HFFc6 (cell line): ENCODE data around the gene EIF1AD. TPM values are rescaled to one million over a fixed set of nuclear protein-coding genes. Genes with fewer than 3 reads are reported as not detected.

Experiments used
- DNase-seq: peaks from one replicate; pipeline ENCODE4 v3.0.0-alpha.2; 2018
- H3K27ac Mint-ChIP-seq: 2 replicates; pipeline ENCODE4 v1.8.0; 2020; ENCODE audit warnings: mild to moderate bottlenecking, mixed read lengths
- H3K27me3 Mint-ChIP-seq: 2 replicates; pipeline ENCODE4 v1.8.0; 2021; ENCODE audit warnings: mild to moderate bottlenecking, moderate library complexity, mixed read lengths; ENCODE audit not compliant: insufficient read depth
- H3K36me3 Mint-ChIP-seq: 2 replicates; pipeline ENCODE4 v1.8.0; 2021; ENCODE audit warnings: low read depth, mixed read lengths
- H3K4me1 Mint-ChIP-seq: 2 replicates; pipeline ENCODE4 v1.8.0; 2020; ENCODE audit warnings: low read depth, mixed read lengths
- H3K4me3 Mint-ChIP-seq: 2 replicates; pipeline ENCODE4 v1.8.0; 2020; ENCODE audit warnings: mild to moderate bottlenecking, moderate library complexity, mixed read lengths
- H3K9me3 Mint-ChIP-seq: 2 replicates; pipeline ENCODE4 v1.8.0; 2020; ENCODE audit warnings: mild to moderate bottlenecking, mixed read lengths
- total RNA-seq, 6 experiments: library from RNA; stranded (reverse); fragmentation: NEBNext Ultra II Directional; extraction: Animal tissue kit (Norgen Biotek cat#: 25700); gene quantifications; 2 replicates in 1 of 6; 3 replicates in 5 of 6; pipeline ENCODE4 v1.2.3, GENCODE V29; 2021
- TF ChIP-seq, protein P1 (sequence below): fragments of 200-600 bp; sonication (generic); IDR thresholded peaks from 2 replicates; pipeline ENCODE4 v1.5.0; 2021; ENCODE audit warnings: antibody characterized with exemption, mild to moderate bottlenecking

Gene EIF1AD
- total RNA-seq, 6 experiments from 2014 or later, result 28.6 to 36.8 (median 31.7) TPM

DNA sequence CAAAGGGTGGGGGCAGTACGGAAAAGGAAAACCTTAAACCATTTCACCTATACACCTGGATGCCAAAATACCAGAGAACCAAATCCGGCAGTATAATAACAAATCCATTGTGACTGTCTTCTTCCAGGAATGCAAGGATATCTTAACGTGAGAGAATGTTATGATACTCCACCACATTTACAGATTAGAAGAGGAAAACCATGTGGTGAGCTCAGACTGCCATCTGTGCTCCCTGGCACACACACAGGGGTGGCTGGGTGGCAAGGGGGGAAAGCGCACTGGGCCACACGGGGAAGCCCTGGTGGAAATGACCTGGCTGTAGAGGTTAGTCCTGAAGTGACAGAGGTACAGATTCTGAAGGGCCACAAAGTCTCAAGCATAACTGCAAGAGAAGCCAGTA lies 9.9 kb downstream of the EIF1AD start:
- Mint-ChIP-seq H3K4me3 (no peak overlapping the region), H3K27ac (no peak overlapping the region), H3K9me3 (no peaks in the 10 kb centered on the region), H3K4me1 (peaks cover 8% of the 10 kb centered on the region), H3K27me3 (no peaks in the 10 kb centered on the region; the same call in 1 of the 2 replicates), H3K36me3 (no peaks in the 10 kb centered on the region)
- DNase-seq, result no peak
- TF ChIP-seq, protein P1, sequence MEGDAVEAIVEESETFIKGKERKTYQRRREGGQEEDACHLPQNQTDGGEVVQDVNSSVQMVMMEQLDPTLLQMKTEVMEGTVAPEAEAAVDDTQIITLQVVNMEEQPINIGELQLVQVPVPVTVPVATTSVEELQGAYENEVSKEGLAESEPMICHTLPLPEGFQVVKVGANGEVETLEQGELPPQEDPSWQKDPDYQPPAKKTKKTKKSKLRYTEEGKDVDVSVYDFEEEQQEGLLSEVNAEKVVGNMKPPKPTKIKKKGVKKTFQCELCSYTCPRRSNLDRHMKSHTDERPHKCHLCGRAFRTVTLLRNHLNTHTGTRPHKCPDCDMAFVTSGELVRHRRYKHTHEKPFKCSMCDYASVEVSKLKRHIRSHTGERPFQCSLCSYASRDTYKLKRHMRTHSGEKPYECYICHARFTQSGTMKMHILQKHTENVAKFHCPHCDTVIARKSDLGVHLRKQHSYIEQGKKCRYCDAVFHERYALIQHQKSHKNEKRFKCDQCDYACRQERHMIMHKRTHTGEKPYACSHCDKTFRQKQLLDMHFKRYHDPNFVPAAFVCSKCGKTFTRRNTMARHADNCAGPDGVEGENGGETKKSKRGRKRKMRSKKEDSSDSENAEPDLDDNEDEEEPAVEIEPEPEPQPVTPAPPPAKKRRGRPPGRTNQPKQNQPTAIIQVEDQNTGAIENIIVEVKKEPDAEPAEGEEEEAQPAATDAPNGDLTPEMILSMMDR, result no peak

- TF ChIP-seq, protein P1, result peak; percentile 96
- Mint-ChIP-seq H3K27ac (peak overlapping the region; percentile 71), H3K4me1 (peaks cover 8% of the 10 kb centered on the region), H3K9me3 (no peaks in the 10 kb centered on the region), H3K36me3 (no peaks in the 10 kb centered on the region), H3K4me3 (no peak overlapping the region), H3K27me3 (no peaks in the 10 kb centered on the region; the same call in 1 of the 2 replicates)
- peak; percentile 93 for DNase-seq
These were observed 13.0 kb downstream of the EIF1AD start for GRCh38 chr11:65988791-65989592.

DNA sequence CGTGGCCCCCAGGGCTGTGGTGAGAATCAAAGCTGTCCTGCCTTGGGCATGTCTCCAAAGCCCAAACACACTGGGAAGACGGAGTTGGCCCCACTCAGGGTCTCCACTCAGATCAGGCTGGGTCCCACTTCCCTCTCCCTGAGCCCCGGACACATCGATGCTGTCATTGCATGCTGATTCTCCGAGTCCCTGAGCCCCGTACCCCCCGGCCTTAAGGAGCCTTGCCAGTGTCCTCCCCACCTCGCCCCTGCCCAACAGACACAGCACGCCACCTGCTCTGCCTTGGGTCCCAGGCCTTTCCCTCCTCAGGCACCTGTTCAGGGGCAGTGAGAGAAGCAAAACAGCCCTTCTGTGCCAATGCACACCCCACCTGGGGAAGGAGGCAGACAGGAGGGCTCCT lies 14.6 kb downstream of the EIF1AD start:
- no peaks in the 10 kb centered on the region for H3K36me3 Mint-ChIP-seq
- no peak overlapping the region for H3K27ac Mint-ChIP-seq

DNA sequence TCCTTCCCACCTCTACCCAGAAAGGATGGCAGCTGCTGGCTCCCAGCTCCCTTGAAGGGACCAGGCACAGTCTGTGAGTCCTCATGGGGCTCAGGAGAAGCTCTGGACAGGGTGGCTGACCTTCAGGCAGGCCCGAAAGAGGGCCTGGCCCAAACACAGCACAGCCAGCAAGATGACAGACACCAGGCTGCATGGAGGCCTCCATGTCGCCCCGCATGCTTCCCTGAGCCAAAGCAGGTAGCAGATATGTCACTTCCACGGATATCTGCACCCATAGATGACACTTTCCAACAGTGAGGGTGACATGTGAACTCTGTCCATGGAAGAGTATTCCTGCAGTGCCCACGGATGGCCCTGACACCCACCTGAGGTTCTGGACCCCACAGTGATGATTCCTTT lies 18.4 kb downstream of the EIF1AD start:
- Mint-ChIP-seq H3K9me3 (no peaks in the 10 kb centered on the region), H3K36me3 (peaks cover 13% of the 10 kb centered on the region)

More for the DNA sequence above, 14.6 kb downstream of the EIF1AD start:
- TF ChIP-seq, protein P1, result no peak
- H3K4me1 Mint-ChIP-seq, result peaks cover 8% of the 10 kb centered on the region
- H3K4me3 Mint-ChIP-seq, result no peak overlapping the region
- H3K27me3 Mint-ChIP-seq, result no peaks in the 10 kb centered on the region; the same call in none of the 2 replicates
- DNase-seq, result no peak
- no peaks in the 10 kb centered on the region for H3K9me3 Mint-ChIP-seq

GRCh38 chr11:65982824-65983588 lies 19.0 kb downstream of the EIF1AD start:
- Mint-ChIP-seq H3K4me1 (no peaks in the 10 kb centered on the region), H3K9me3 (no peaks in the 10 kb centered on the region), H3K4me3 (no peak overlapping the region), H3K27me3 (peaks cover 2% of the 10 kb centered on the region), H3K27ac (no peak overlapping the region; the same call in 1 of the 2 replicates), H3K36me3 (peaks cover 13% of the 10 kb centered on the region)
- TF ChIP-seq, protein P1, result no peak
- no peak for DNase-seq

More for the DNA sequence above, 18.4 kb downstream of the EIF1AD start:
- DNase-seq, result no peak
- H3K4me1 Mint-ChIP-seq, result peaks cover under 1% of the 10 kb centered on the region
- peaks cover 2% of the 10 kb centered on the region for H3K27me3 Mint-ChIP-seq
- H3K27ac Mint-ChIP-seq, result no peak overlapping the region
- H3K4me3 Mint-ChIP-seq, result no peak overlapping the region
- TF ChIP-seq, protein P1, result no peak
